HEK293 (cell line): Measurements from ENCODE around the gene MCRIP2.
A peak's percentile ranks its signal among the peaks of the same experiment; 100 is the strongest.

Experiments used
- CTCF ChIA-PET: fragments of 350-600 bp; formaldehyde crosslinking; extraction: SDS; loops from one replicate; lab custom pipeline; 2021; ENCODE audit warnings: antibody characterized with exemption; lab: Yijun Ruan, JAX
- POLR2A ChIA-PET: fragments of 300-600 bp; formaldehyde crosslinking; extraction: SDS; loops from one replicate; lab custom pipeline; 2020; ENCODE audit warnings: antibody characterized with exemption, inconsistent platforms; lab: Yijun Ruan, JAX
- H3K27ac ChIP-seq: fragments of 200-500 bp; sonication (Bioruptor generic); 2 replicates; pipeline ENCODE4 v1.5.1; 2014; ENCODE audit warnings: low read depth, low read length, control low read depth, inconsistent platforms; ENCODE audit errors: extremely low read depth
- H3K36me3 ChIP-seq, 2 experiments: fragments of 200-500 bp in 1 of 2; sonication (Bioruptor generic) in 1 of 2; 1 replicate in 1 of 2; 2 replicates in 1 of 2; pipeline ENCODE4 v1.5.1; 2014 to 2017; ENCODE audit warnings: inconsistent platforms in 2 of 2, low read length in 2 of 2; ENCODE audit not compliant: control insufficient read depth in 2 of 2, insufficient read depth in 1 of 2
- H3K4me1 ChIP-seq: fragments of 200-500 bp; sonication (Bioruptor generic); 2 replicates; pipeline ENCODE4 v1.5.1; 2014; ENCODE audit warnings: mild to moderate bottlenecking, low read length, inconsistent platforms; ENCODE audit not compliant: control insufficient read depth, insufficient read depth
- H3K4me3 ChIP-seq: 2 replicates; pipeline ENCODE4 v1.5.1; 2011; ENCODE audit warnings: low read depth, mild to moderate bottlenecking, control low read depth, low read length, moderate library complexity
- H3K9me3 ChIP-seq: fragments of 200-500 bp; sonication (Bioruptor generic); 2 replicates; pipeline ENCODE4 v1.5.1; 2014; ENCODE audit warnings: low read depth, low read length, inconsistent platforms; ENCODE audit not compliant: control insufficient read depth, insufficient read depth
- GLIS1 ChIP-seq: fragments of 450-650 bp; formaldehyde crosslinking; IDR thresholded peaks from 2 replicates; pipeline ENCODE4 v1.5.1; 2016; ENCODE audit warnings: missing biosample characterization, missing genetic modification characterization
- KLF7 ChIP-seq: fragments of 450-650 bp; formaldehyde crosslinking; IDR thresholded peaks from 2 replicates; pipeline ENCODE4 v1.5.1; 2016; ENCODE audit warnings: missing biosample characterization, missing genetic modification characterization, borderline replicate concordance
- PRDM10 ChIP-seq: fragments of 450-650 bp; formaldehyde crosslinking; IDR thresholded peaks from 2 replicates; pipeline ENCODE4 v1.5.1; 2016; ENCODE audit warnings: missing biosample characterization, missing genetic modification characterization
- SETDB1 ChIP-seq: IDR thresholded peaks from one replicate; pipeline ENCODE4 v1.6.1; 2017; ENCODE audit warnings: mild to moderate bottlenecking, low read length, moderate library complexity, mixed read lengths; ENCODE audit not compliant: insufficient read length
- SP7 ChIP-seq: fragments of 450-650 bp; formaldehyde crosslinking; IDR thresholded peaks from 2 replicates; pipeline ENCODE4 v1.5.1; 2016; ENCODE audit warnings: missing biosample characterization, missing genetic modification characterization
- ZNF114 ChIP-seq: fragments of 450-650 bp; formaldehyde crosslinking; IDR thresholded peaks from 2 replicates; pipeline ENCODE4 v1.5.0; 2017; ENCODE audit warnings: missing biosample characterization, missing genetic modification characterization
- ZNF2 ChIP-seq: fragments of 450-650 bp; formaldehyde crosslinking; IDR thresholded peaks from 2 replicates; pipeline ENCODE4 v1.5.1; 2016; ENCODE audit warnings: missing biosample characterization, missing genetic modification characterization
- ZNF211 ChIP-seq: fragments of 450-650 bp; formaldehyde crosslinking; IDR thresholded peaks from 2 replicates; pipeline ENCODE4 v1.5.1; 2016; ENCODE audit warnings: low read depth, missing biosample characterization, missing genetic modification characterization
- ZNF23 ChIP-seq: fragments of 450-650 bp; formaldehyde crosslinking; IDR thresholded peaks from 2 replicates; pipeline ENCODE4 v1.5.1; 2016; ENCODE audit warnings: missing biosample characterization, missing genetic modification characterization, borderline replicate concordance
- ZNF302 ChIP-seq: fragments of 450-650 bp; formaldehyde crosslinking; IDR thresholded peaks from 2 replicates; pipeline ENCODE4 v1.5.1; 2016; ENCODE audit warnings: missing biosample characterization, missing genetic modification characterization, low read depth
- ZNF335 ChIP-seq: fragments of 450-650 bp; formaldehyde crosslinking; conservative IDR thresholded peaks from 2 replicates; pipeline ENCODE4 v1.5.1; 2016; ENCODE audit warnings: missing biosample characterization, missing genetic modification characterization
- ZNF350 ChIP-seq: fragments of 450-650 bp; formaldehyde crosslinking; IDR thresholded peaks from 2 replicates; pipeline ENCODE4 v1.5.0; 2017; ENCODE audit warnings: missing biosample characterization, mild to moderate bottlenecking, missing genetic modification characterization
- ZNF426 ChIP-seq: fragments of 450-650 bp; formaldehyde crosslinking; IDR thresholded peaks from 2 replicates; pipeline ENCODE4 v1.5.1; 2017; ENCODE audit warnings: missing biosample characterization, missing genetic modification characterization, mild to moderate bottlenecking, inconsistent platforms, moderate library complexity
- ZNF473 ChIP-seq: fragments of 450-650 bp; formaldehyde crosslinking; IDR thresholded peaks from 2 replicates; pipeline ENCODE4 v1.5.1; 2017; ENCODE audit warnings: missing biosample characterization, missing genetic modification characterization
- ZNF544 ChIP-seq: fragments of 450-650 bp; formaldehyde crosslinking; IDR thresholded peaks from 2 replicates; pipeline ENCODE4 v1.5.0; 2017; ENCODE audit warnings: missing biosample characterization, missing genetic modification characterization
- ZNF549 ChIP-seq: fragments of 450-650 bp; IDR thresholded peaks from 2 replicates; pipeline ENCODE4 v1.5.1; 2018; ENCODE audit warnings: missing biosample characterization, missing genetic modification characterization, mild to moderate bottlenecking, inconsistent platforms, moderate library complexity
- ZNF560 ChIP-seq: fragments of 450-650 bp; formaldehyde crosslinking; IDR thresholded peaks from 2 replicates; pipeline ENCODE4 v1.5.1; 2017; ENCODE audit warnings: missing biosample characterization, missing genetic modification characterization, borderline replicate concordance
- ZNF621 ChIP-seq: fragments of 450-650 bp; formaldehyde crosslinking; IDR thresholded peaks from 2 replicates; pipeline ENCODE4 v1.5.1; 2017; ENCODE audit warnings: missing biosample characterization, missing genetic modification characterization
- ZNF623 ChIP-seq: fragments of 450-650 bp; formaldehyde crosslinking; IDR thresholded peaks from 2 replicates; pipeline ENCODE4 v1.5.1; 2016; ENCODE audit warnings: missing biosample characterization, missing genetic modification characterization
- ZNF654 ChIP-seq: fragments of 450-650 bp; formaldehyde crosslinking; IDR thresholded peaks from 2 replicates; pipeline ENCODE4 v1.5.1; 2016; ENCODE audit warnings: low read depth, missing biosample characterization, missing genetic modification characterization
- TF ChIP-seq, protein P1 (sequence below): IDR thresholded peaks from 2 replicates; pipeline ENCODE4 v1.6.1; 2011; ENCODE audit warnings: mild to moderate bottlenecking, low read depth, low read length, borderline replicate concordance
- TF ChIP-seq, protein P2 (sequence below): fragments of 450-650 bp; formaldehyde crosslinking; IDR thresholded peaks from 2 replicates; pipeline ENCODE4 v1.5.1; 2016; ENCODE audit warnings: missing biosample characterization, missing genetic modification characterization

Gene MCRIP2

GRCh38 chr16:600781-601180, 40.8 kb upstream of the MCRIP2 start:
- Histone ChIP-seq H3K4me3 (no peak overlapping the region), H3K36me3 (peaks cover 0 to 21% of the 10 kb centered on the region in 2 experiments; a peak in 1 of 3 replicates), H3K4me1 (no peaks in the 10 kb centered on the region), H3K9me3 (no peaks in the 10 kb centered on the region), H3K27ac (no peak overlapping the region)
- ChIA-PET CTCF (interaction anchor here (0.6 to 2.1 kb wide), 10 partner anchors 8 to 209 kb away, joined by 3 to 8 read pairs (median 4); partner anchors contain the start of genes METTL26 and RAB40C), POLR2A (interaction anchor here (0.8 to 0.9 kb wide), 2 partner anchors 12 to 85 kb away, joined by 3 read pairs; no protein-coding TSS in a partner anchor)
- TF ChIP-seq ZNF335 (tag by site-specific recombination): peak; percentile 48
- TF ChIP-seq ZNF23 (tag by site-specific recombination): no peak
- TF ChIP-seq ZNF2: peak; percentile 71
- TF ChIP-seq ZNF544 (tag by site-specific recombination): no peak
- TF ChIP-seq ZNF549: no peak
- peak; percentile 18; the same call in 1 of the 2 replicates for TF ChIP-seq ZNF654 (tag by site-specific recombination)
- TF ChIP-seq ZNF350: no peak
- TF ChIP-seq ZNF302: no peak
- no peak for TF ChIP-seq ZNF211 (tag by site-specific recombination)
- no peak for TF ChIP-seq ZNF114
- no peak for TF ChIP-seq ZNF473
- TF ChIP-seq ZNF560 (tag by site-specific recombination): no peak
- TF ChIP-seq, protein P1, sequence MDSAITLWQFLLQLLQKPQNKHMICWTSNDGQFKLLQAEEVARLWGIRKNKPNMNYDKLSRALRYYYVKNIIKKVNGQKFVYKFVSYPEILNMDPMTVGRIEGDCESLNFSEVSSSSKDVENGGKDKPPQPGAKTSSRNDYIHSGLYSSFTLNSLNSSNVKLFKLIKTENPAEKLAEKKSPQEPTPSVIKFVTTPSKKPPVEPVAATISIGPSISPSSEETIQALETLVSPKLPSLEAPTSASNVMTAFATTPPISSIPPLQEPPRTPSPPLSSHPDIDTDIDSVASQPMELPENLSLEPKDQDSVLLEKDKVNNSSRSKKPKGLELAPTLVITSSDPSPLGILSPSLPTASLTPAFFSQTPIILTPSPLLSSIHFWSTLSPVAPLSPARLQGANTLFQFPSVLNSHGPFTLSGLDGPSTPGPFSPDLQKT: no peak
- TF ChIP-seq GLIS1: peak; percentile 43; the same call in 1 of the 2 replicates
- TF ChIP-seq KLF7 (tag by site-specific recombination): no peak
- no peak for TF ChIP-seq SP7
- TF ChIP-seq ZNF623 (tag by site-specific recombination): no peak
- TF ChIP-seq, protein P2, sequence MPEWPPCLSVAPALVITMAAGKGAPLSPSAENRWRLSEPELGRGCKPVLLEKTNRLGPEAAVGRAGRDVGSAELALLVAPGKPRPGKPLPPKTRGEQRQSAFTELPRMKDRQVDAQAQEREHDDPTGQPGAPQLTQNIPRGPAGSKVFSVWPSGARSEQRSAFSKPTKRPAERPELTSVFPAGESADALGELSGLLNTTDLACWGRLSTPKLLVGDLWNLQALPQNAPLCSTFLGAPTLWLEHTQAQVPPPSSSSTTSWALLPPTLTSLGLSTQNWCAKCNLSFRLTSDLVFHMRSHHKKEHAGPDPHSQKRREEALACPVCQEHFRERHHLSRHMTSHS (tag by site-specific recombination): no peak
- no peak for TF ChIP-seq ZNF621 (tag by site-specific recombination)
- no peak for TF ChIP-seq ZNF426 (tag by site-specific recombination)

- no peak overlapping the region for H3K27ac ChIP-seq
- TF ChIP-seq PRDM10 (peak; percentile 41), SETDB1 (no peak)
- no peaks in the 10 kb centered on the region for H3K9me3 ChIP-seq
- no peak overlapping the region for H3K4me3 ChIP-seq
- H3K36me3 ChIP-seq: peaks cover 0 to 10% of the 10 kb centered on the region in 2 experiments; a peak in 1 of 3 replicates
- no peaks in the 10 kb centered on the region for H3K4me1 ChIP-seq
- ChIA-PET POLR2A (interaction anchor here (1.4 kb wide), 1 partner anchor 32 kb away, joined by 3 read pairs; the partner anchor contains the start of gene METTL26), CTCF (no interaction called here)
These were observed 37.7 kb upstream of the MCRIP2 start for GRCh38 chr16:603933-604332.
